Effector memory CD8-positive, alpha-beta T cell (primary cell): ENCODE measurements around the gene PIGW.

Experiments
- ATAC-seq: fragments of 150-1000 bp; cut with Tn5 transposase; replicated peaks from 2 replicates; pipeline ENCODE4 v1.10.0; 2021; ENCODE audit warnings: mild to moderate bottlenecking, moderate library complexity
- DNase-seq, 3 experiments: peaks; one replicate each; pipeline ENCODE4 v3.0.0; 2021
- H3K27ac Mint-ChIP-seq, 2 donors: one replicate each; pipeline ENCODE4 v1.8.0; 2022; ENCODE audit warnings: mild to moderate bottlenecking in 2 of 2, mixed read lengths in 2 of 2, moderate library complexity in 2 of 2
- H3K27me3 Mint-ChIP-seq, 2 donors: one replicate each; pipeline ENCODE4 v1.8.0; 2022; ENCODE audit warnings: mixed read lengths in 2 of 2
- H3K36me3 Mint-ChIP-seq: one replicate; pipeline ENCODE4 v1.8.0; 2022; ENCODE audit warnings: mild to moderate bottlenecking, moderate library complexity, mixed read lengths; ENCODE audit not compliant: insufficient read depth
- H3K4me1 Mint-ChIP-seq, 2 donors: one replicate each; pipeline ENCODE4 v1.8.0; 2022; ENCODE audit warnings: low read depth in 2 of 2, mixed read lengths in 2 of 2
- H3K4me3 Mint-ChIP-seq, 2 donors: one replicate each; pipeline ENCODE4 v1.8.0; 2022; ENCODE audit warnings: mild to moderate bottlenecking in 2 of 2, mixed read lengths in 2 of 2, moderate library complexity in 2 of 2
- H3K9me3 Mint-ChIP-seq, 2 donors: one replicate each; pipeline ENCODE4 v1.8.0; 2022; ENCODE audit warnings: mixed read lengths in 2 of 2

Gene PIGW

DNA sequence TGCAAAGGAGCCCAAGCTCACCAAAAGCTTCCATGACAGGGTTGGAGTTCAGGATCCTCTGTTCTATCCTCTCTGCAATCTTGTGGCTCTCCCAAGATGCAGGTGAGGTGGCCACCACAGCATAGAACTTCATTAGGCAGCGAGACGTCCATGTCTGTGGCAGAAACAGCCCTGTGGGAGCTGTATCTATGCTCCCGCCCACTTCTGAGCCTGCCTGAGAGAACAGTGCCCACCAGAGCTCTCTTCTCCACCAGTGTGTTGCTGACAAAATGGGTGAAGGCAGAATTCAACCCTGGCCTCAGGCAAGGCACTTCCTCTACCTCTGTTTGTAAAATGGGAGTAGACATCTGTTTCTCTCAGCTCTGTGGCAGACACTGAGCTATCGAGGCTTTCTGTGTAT lies 18.9 kb upstream of the PIGW start:
- Mint-ChIP-seq H3K9me3 (no peaks in the 10 kb centered on the region), H3K4me1 (no peaks in the 10 kb centered on the region), H3K4me3 (no peak overlapping the region), H3K27me3 (no peaks in the 10 kb centered on the region), H3K27ac (no peak overlapping the region), H3K36me3 (peaks cover 7% of the 10 kb centered on the region)
- no peak for ATAC-seq
- no peak for DNase-seq

DNA sequence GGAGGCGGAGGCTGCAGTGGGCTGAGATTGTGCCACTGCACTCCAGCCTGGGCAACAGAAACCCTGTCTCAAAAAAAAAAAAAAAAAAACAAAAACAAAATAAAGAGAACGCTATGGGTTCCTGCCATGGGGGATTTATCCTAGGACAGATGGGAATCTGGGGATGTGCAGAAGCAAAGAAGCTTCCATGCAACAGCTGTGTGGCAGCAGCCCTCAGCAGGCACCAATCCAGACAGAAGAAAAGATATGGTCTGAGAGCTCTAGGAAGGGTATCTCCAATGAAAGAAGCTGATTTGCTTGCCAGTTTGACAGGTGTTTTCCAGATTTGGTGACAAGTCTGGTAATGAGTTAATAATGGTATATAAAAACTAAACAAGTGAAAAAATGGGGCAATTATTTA lies 11.7 kb upstream of the PIGW start:
- Mint-ChIP-seq H3K36me3 (peaks cover 44% of the 10 kb centered on the region), H3K4me1 (peaks cover 5% of the 10 kb centered on the region in 2 donors), H3K9me3 (no peaks in the 10 kb centered on the region), H3K4me3 (no peak overlapping the region), H3K27me3 (no peaks in the 10 kb centered on the region), H3K27ac (peak overlapping the region in 1 of 2 donors; percentile 20)
- ATAC-seq (no peak), DNase-seq (no peak)

DNA sequence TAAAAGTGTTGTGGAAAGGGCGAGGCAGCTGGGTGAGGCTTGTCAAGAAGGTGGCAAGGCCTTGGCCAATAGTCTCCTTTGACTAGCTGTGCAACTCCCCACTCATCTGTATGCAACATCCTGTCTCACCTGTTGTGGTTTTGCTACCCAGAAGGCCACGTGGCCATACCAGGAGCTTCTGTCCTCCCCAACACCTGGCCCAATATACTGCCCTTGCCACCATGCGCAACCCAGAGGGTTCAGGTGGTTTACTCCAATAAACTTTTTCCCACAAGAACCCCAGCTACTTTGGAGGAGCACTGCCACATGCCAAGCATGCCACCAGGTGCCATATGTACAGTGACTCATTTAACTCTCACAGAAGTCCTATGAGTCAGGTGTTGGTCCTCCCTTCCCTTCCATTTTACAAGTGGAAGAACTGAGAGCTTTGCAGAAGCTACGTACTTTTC lies 10.3 kb upstream of the PIGW start:
- no peak for ATAC-seq
- Mint-ChIP-seq H3K4me1 (peaks cover 5 to 7% of the 10 kb centered on the region in 2 donors), H3K4me3 (no peak overlapping the region), H3K9me3 (no peaks in the 10 kb centered on the region), H3K27me3 (no peaks in the 10 kb centered on the region), H3K36me3 (peaks cover 44% of the 10 kb centered on the region), H3K27ac (peak overlapping the region in 1 of 2 donors; percentile 59)
- no peak for DNase-seq

GRCh38 chr17:36525113-36525512 lies 9.7 kb upstream of the PIGW start:
- H3K36me3 Mint-ChIP-seq, result peaks cover 44% of the 10 kb centered on the region
- no peaks in the 10 kb centered on the region for H3K27me3 Mint-ChIP-seq
- H3K27ac Mint-ChIP-seq, result no peak overlapping the region
- ATAC-seq, result no peak
- H3K9me3 Mint-ChIP-seq, result no peaks in the 10 kb centered on the region
- H3K4me1 Mint-ChIP-seq, result peaks cover 5 to 7% of the 10 kb centered on the region in 2 donors
- H3K4me3 Mint-ChIP-seq, result no peak overlapping the region
- no peak for DNase-seq

- ATAC-seq (no peak), DNase-seq (no peak)
- Mint-ChIP-seq H3K4me1 (peaks cover 5 to 7% of the 10 kb centered on the region in 2 donors), H3K9me3 (no peaks in the 10 kb centered on the region), H3K27ac (peak overlapping the region in 1 of 2 donors; percentile 3), H3K36me3 (peaks cover 40% of the 10 kb centered on the region), H3K27me3 (no peaks in the 10 kb centered on the region), H3K4me3 (no peak overlapping the region)
These were observed 8.9 kb upstream of the PIGW start for GRCh38 chr17:36525888-36526287.

GRCh38 chr17:36527621-36528250 lies 7.1 kb upstream of the PIGW start:
- no peak for ATAC-seq

GRCh38 chr17:36529121-36529520 lies 5.7 kb upstream of the PIGW start:
- Mint-ChIP-seq H3K27ac (peak overlapping the region; percentile 2 to 41), H3K4me3 (no peak overlapping the region), H3K36me3 (peaks cover 27% of the 10 kb centered on the region), H3K27me3 (no peaks in the 10 kb centered on the region), H3K4me1 (peaks cover 15 to 16% of the 10 kb centered on the region in 2 donors), H3K9me3 (no peaks in the 10 kb centered on the region)
- ATAC-seq, result no peak
- DNase-seq, result no peak

More at GRCh38 chr17:36527621-36528250, 7.1 kb upstream of the PIGW start:
- H3K9me3 Mint-ChIP-seq, result no peaks in the 10 kb centered on the region
- H3K27ac Mint-ChIP-seq, result peak overlapping the region in 1 of 2 donors; percentile 3
- peaks cover 5 to 11% of the 10 kb centered on the region in 2 donors for H3K4me1 Mint-ChIP-seq
- no peaks in the 10 kb centered on the region for H3K27me3 Mint-ChIP-seq
- H3K36me3 Mint-ChIP-seq, result peaks cover 28% of the 10 kb centered on the region
- no peak overlapping the region for H3K4me3 Mint-ChIP-seq
- no peak for DNase-seq

- peaks cover 27% of the 10 kb centered on the region for H3K36me3 Mint-ChIP-seq
- H3K27me3 Mint-ChIP-seq, result no peaks in the 10 kb centered on the region
- DNase-seq, result no peak
- H3K4me3 Mint-ChIP-seq, result peak overlapping the region in 1 of 2 donors; percentile 43
- no peak overlapping the region for H3K27ac Mint-ChIP-seq
- no peak for ATAC-seq
- no peaks in the 10 kb centered on the region for H3K9me3 Mint-ChIP-seq
- H3K4me1 Mint-ChIP-seq, result peaks cover 15 to 26% of the 10 kb centered on the region in 2 donors
These were observed 2.3 kb upstream of the PIGW start for GRCh38 chr17:36532435-36532975.

GRCh38 chr17:36533935-36534839 lies 600 bp upstream of the PIGW start:
- Mint-ChIP-seq H3K4me1 (peaks cover 14 to 26% of the 10 kb centered on the region in 2 donors), H3K27me3 (no peaks in the 10 kb centered on the region), H3K36me3 (peaks cover 20% of the 10 kb centered on the region), H3K27ac (peak overlapping the region; percentile 96 to 97), H3K9me3 (no peaks in the 10 kb centered on the region), H3K4me3 (peak overlapping the region; percentile 93 to 99)
- ATAC-seq, result peak; percentile 22
- DNase-seq, result peak; percentile 22 to 49 (median 28)

DNA sequence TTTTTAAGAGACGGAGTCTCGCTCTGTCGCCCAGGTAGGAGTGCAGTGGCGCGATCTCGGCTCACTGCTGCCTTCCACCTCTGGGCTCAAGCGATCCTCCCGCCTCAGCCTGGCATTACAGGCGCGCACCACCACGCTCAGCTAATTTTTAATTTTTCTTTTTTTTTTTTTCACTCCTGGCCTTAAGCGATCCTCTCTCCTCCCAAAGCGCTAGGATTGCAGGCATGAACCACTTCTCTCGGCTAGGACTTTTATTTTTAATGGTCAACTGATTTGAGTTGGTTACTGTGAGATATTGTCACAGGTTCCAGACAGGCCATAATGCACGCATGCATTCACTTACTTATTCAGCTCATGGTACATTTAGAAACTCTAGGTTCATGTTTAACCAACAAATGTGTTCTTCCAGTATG lies 888 bp downstream of the PIGW start:
- Mint-ChIP-seq H3K9me3 (no peaks in the 10 kb centered on the region), H3K27ac (peak overlapping the region; percentile 96 to 97), H3K36me3 (peaks cover 23% of the 10 kb centered on the region), H3K4me3 (peak overlapping the region; percentile 93 to 99), H3K4me1 (peaks cover 13 to 26% of the 10 kb centered on the region in 2 donors), H3K27me3 (no peaks in the 10 kb centered on the region)
- no peak for DNase-seq
- no peak for ATAC-seq

GRCh38 chr17:36540696-36541095 lies 5.9 kb downstream of the PIGW start:
- Mint-ChIP-seq H3K36me3 (peaks cover 30% of the 10 kb centered on the region), H3K4me3 (no peak overlapping the region), H3K27me3 (no peaks in the 10 kb centered on the region), H3K4me1 (peaks cover 8 to 13% of the 10 kb centered on the region in 2 donors), H3K27ac (no peak overlapping the region), H3K9me3 (no peaks in the 10 kb centered on the region)
- no peak for DNase-seq
- ATAC-seq, result no peak

GRCh38 chr17:36542755-36543154 lies 8.0 kb downstream of the PIGW start:
- no peak overlapping the region for H3K4me3 Mint-ChIP-seq
- ATAC-seq (no peak), DNase-seq (no peak)
- H3K4me1 Mint-ChIP-seq, result peaks cover 13 to 18% of the 10 kb centered on the region in 2 donors
- H3K36me3 Mint-ChIP-seq, result peaks cover 42% of the 10 kb centered on the region
- H3K27ac Mint-ChIP-seq, result no peak overlapping the region
- no peaks in the 10 kb centered on the region for H3K9me3 Mint-ChIP-seq
- H3K27me3 Mint-ChIP-seq, result no peaks in the 10 kb centered on the region

DNA sequence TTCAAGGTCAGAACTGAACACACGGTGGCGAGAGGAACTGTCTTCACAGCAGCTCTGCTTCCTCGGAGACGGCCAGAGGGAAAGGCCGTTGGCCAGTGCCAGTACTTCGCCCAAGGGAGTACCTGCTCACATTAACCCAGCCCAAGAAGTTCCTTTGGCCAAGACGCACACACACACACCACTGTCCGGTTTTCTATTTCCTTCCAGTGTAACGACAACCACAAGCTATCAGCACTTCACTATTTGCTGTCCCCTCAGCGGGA lies 9.2 kb downstream of the PIGW start:
- DNase-seq (no peak), ATAC-seq (no peak)
- peak overlapping the region; percentile 98 for H3K27ac Mint-ChIP-seq
- H3K36me3 Mint-ChIP-seq, result peaks cover 51% of the 10 kb centered on the region
- peaks cover 18 to 22% of the 10 kb centered on the region in 2 donors for H3K4me1 Mint-ChIP-seq
- H3K27me3 Mint-ChIP-seq, result no peaks in the 10 kb centered on the region
- no peaks in the 10 kb centered on the region for H3K9me3 Mint-ChIP-seq
- H3K4me3 Mint-ChIP-seq, result peak overlapping the region; percentile 96
